Coronary artery (tissue), 2 donors: ENCODE results near the gene CACNB3.
"Not testable (repeated sequence)": the region's sequence is repeated elsewhere in the genome, so short reads cannot be mapped to it uniquely, and the experiment has no call there.

ENCODE experiments used
- DNase-seq: peaks from one replicate; pipeline ENCODE4 v3.0.0-alpha.2; 2017; ENCODE audit warnings: low spot score
- H3K27ac ChIP-seq, 2 donors: fragments of 200-600 bp; sonication (generic); one replicate each; pipeline ENCODE4 v1.5.1; 2016 to 2019
- H3K4me3 ChIP-seq: fragments of 200-600 bp; sonication (generic); 2 replicates; pipeline ENCODE4 v1.5.1; 2016; ENCODE audit warnings: mild to moderate bottlenecking, moderate library complexity
- CTCF ChIP-seq: fragments of 200-600 bp; sonication (generic); IDR thresholded peaks from one replicate; pipeline ENCODE4 v1.5.1; 2019; ENCODE audit warnings: antibody characterized with exemption

The CACNB3 gene

GRCh38 chr12:48851883-48852733 lies 33.8 kb downstream of the CACNB3 start, which contains the start of gene DDX23:
Gene DDX23, minus strand, starts transcription at chr12:48852163. Its CDS starts 6,381 bp downstream, at chr12:48845782.
- Histone ChIP-seq H3K27ac (peak within 1 kb of the TSS; percentile 68 to 86), H3K4me3 (peak within 1 kb of the TSS; percentile 82)
- peak; percentile 98 for DNase-seq
- no peak for TF ChIP-seq CTCF

- TF ChIP-seq CTCF, result peak; percentile 67
- DNase-seq, result peak; percentile 86
- Histone ChIP-seq H3K27ac (peak overlapping the region; percentile 68 to 79), H3K4me3 (peak overlapping the region; percentile 82)
Measured at GRCh38 chr12:48852734-48853688, 34.7 kb downstream of the CACNB3 start.

- DNase-seq, result no peak
- H3K27ac ChIP-seq, result no peak overlapping the region
- TF ChIP-seq CTCF, result no peak
- H3K4me3 ChIP-seq, result no peak overlapping the region
Measured at GRCh38 chr12:48854488-48854887, 36.2 kb downstream of the CACNB3 start.

- not testable (repeated sequence) for H3K4me3 ChIP-seq, H3K27ac ChIP-seq, DNase-seq
Measured at GRCh38 chr12:48854932-48855331, 36.6 kb downstream of the CACNB3 start.

DNA sequence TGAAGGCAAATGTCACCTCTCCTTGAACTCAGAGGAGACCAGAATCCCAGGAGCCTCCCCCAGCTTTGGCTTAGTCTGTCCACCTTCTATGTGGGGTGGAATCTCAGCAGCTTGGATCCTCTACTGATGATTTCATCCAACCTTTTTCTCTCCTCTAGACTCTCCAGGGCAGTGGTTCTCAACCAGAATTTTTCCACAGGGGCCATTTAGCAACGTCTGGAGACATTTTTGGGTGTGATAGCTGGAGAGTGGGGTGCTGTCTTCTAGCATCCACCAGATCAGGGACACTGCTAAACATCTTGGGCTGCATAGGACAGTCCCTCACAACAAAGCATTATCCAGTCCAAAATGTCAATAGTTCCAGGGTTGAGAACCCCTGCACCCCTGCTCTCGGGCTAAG lies 38.1 kb downstream of the CACNB3 start:
- no peak for TF ChIP-seq CTCF
- DNase-seq, result no peak
- H3K27ac ChIP-seq, result no peak overlapping the region
- no peak overlapping the region for H3K4me3 ChIP-seq

- TF ChIP-seq CTCF, result no peak
- DNase-seq, result no peak
- Histone ChIP-seq H3K27ac (no peak overlapping the region), H3K4me3 (no peak overlapping the region)
Measured at GRCh38 chr12:48857278-48857994, 39.1 kb downstream of the CACNB3 start.

- TF ChIP-seq CTCF, result no peak
- no peak overlapping the region for H3K4me3 ChIP-seq
- no peak overlapping the region for H3K27ac ChIP-seq
- DNase-seq, result no peak
Measured at GRCh38 chr12:48858043-48858442, 39.7 kb downstream of the CACNB3 start.
